HG02884 (cell line): ENCODE data around the gene ICAM2.
"Not testable (repeated sequence)": the region's sequence is repeated elsewhere in the genome, so short reads cannot be mapped to it uniquely, and the experiment has no call there.

Experiments used
- ATAC-seq: cut with Tn5 transposase; IDR thresholded peaks from one replicate; pipeline ENCODE4 v1.9.1; 2021; ENCODE audit warnings: mild to moderate bottlenecking, moderate library complexity; ENCODE audit not compliant: unreplicated experiment

The ICAM2 gene

DNA sequence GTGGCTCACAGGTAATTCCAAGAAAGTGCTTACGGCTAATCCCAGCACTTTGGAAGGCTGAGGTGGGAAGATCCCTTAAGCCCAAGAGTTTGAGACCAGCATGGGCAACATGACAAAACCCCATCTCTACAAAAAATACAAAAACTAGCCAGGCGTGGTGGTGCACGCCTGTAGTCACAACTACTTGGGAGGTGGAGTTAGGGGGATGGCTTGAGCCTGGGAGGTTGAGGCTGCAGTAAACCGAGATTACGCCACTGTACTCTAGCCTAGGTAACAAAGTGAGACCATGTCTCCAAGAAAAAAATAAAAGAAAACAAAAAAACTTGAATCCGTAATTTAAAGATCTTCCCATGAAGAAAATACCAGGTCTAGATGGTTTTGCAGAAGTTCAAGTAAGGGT, 5.0 kb downstream of the ICAM2 start:
- ATAC-seq: no peak

DNA sequence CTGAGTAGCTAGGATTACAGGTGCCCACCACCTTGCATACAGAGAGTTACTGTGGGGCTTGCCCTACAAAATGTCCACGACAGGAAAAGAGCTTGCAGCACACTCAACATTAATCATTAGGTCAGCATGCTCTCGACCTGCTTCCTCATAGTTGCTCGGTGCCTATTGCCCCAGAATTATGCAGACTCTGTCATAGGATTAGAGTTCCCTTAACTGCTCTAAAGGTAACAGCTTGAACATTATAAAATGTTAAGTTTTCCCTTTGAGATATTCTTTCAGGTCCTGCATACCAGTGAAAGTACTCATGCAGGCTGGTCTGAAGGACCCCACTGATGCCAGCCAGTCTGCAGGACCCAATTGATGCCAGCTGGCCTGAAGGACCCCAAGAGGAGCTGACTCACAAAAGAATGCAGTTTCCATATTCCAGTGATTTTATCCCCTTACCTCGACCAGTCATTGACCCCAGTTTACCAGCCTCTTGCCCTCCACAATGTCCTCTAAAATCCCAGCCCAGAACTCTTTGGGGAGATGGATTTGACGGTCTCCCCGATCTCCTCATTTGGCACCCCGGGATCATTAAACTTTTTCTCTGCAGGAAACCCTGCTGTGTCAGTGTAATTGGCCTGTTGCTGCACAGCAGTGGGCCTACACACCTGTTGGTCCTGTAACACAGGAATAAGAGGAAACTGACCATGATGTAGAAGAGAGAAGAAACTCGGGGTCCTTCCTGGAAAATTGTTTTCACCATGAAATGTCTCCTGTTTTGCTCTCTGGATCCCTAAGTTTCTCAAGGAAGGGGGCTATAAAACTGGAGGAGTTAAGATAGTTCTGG, 10.6 kb downstream of the ICAM2 start:
- ATAC-seq: no peak

DNA sequence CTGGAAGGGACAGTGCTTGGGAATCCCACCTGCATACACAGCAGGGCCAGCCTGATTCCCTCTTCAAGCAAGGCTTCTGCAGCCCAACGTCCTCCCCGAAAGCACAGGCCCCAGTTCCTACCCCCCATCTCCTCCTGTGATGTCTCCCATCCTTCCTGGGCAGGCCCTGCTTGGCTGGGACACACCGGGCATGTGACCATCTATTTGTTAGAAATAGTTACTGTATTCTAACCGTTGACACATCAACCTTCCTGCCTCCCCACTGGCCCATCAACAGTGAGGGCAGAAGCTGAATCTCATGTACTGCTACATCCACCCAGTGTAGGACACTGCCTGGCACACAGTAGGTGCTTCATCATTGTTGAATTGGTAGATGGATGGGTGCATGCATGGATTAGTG, 11.6 kb downstream of the ICAM2 start:
- ATAC-seq: no peak

DNA sequence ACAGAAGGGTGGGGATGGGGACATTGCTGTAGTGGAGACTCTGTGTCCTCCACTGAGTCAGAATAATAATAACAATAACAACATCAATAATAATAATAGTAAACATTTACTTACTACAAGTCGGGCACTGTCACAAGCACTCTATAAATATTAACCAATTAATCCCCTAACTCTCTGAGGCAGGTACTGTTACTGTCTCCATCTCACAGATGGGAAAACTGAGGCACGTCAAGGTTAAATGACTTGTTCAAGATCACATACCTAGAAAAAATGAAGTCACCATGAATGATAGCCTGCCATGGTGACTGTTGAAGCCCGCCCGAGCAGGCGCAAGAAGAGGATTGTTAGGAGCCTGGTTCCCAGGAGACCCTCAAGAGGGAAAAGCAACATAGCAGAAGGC, 12.1 kb downstream of the ICAM2 start:
- no peak for ATAC-seq

- ATAC-seq: no peak
These were observed 12.6 kb downstream of the ICAM2 start for GRCh38 chr17:64007838-64008282.

GRCh38 chr17:64007089-64007837, 13.2 kb downstream of the ICAM2 start:
- ATAC-seq: not testable (repeated sequence)

DNA sequence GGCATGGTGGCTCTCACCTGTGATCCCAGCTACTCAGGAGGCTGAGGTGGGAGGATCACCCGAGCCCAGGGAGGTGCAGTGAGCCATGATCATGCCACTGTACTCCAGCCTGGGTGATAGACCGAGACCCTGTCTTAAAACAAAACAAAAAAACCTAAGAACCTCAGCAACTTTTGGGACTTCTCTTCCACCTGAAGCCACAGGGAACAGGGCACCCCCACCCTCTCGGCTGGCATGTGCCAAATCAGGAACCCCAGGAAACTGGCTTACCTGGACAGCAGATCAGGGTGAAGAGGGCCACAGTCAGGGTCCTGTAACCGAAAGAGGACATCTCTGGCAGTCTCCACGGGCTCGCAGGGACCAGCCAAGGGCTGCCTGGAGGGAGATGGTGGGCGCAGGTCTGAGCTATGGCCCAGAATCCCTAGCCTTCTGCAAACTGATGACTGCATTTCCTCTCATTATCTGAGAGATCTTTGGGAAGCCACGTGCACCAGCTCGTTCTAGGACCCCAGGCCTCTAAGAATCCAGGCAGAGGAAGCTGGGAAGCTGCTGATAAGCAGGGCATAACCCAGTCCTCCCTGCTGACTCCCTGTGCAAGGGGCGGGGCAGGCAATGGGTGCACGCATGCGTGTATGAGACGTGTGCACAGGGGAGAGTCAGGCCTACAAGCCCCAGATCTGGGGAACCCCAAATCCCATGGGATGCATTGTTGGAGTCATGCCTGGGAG, 13.9 kb downstream of the ICAM2 start:
- ATAC-seq: no peak

- ATAC-seq: no peak
These were observed 14.7 kb downstream of the ICAM2 start for GRCh38 chr17:64005734-64006167.

DNA sequence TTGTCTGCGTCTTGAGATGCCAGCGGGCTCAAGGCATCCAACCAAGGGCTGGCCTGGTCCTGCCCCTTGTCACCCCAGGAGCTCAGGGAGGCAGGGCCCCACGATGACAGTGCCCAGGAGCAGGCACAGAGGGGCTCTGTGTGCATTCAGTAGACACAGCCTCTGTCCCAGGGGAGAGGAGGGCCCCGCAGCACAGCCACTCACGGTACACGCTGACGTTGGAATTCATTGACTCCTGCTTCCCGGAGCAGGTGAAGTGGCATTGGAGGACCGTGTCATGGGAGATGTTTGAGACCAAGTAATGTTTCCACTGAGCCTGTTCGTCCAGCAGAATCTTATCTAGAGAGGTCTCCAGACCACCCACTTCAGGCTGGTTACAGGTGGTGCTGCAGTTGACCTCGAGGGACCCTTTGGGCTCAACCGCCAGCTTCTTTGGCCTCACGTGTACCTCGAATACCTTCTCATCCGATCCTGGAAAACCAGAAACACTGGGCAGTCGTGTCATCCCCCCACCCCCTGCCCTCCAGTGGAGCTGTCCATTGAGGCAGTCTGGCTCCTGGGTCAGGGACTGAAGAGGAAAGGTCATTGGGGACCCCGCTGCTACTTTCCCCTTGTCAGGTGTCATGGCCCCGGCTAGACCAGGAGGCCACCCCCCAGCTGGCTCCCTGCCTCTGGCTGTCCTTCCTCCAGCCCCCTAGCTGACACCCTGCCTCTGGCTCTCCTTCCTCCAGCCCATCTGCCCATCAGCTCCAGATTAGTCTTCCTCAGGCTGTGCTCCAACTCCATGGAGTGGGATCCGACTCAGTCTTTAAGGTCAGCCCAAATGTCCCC, 15.3 kb downstream of the ICAM2 start:
- no peak for ATAC-seq

- ATAC-seq: no peak
These were observed 16.1 kb downstream of the ICAM2 start for GRCh38 chr17:64004218-64004770.

DNA sequence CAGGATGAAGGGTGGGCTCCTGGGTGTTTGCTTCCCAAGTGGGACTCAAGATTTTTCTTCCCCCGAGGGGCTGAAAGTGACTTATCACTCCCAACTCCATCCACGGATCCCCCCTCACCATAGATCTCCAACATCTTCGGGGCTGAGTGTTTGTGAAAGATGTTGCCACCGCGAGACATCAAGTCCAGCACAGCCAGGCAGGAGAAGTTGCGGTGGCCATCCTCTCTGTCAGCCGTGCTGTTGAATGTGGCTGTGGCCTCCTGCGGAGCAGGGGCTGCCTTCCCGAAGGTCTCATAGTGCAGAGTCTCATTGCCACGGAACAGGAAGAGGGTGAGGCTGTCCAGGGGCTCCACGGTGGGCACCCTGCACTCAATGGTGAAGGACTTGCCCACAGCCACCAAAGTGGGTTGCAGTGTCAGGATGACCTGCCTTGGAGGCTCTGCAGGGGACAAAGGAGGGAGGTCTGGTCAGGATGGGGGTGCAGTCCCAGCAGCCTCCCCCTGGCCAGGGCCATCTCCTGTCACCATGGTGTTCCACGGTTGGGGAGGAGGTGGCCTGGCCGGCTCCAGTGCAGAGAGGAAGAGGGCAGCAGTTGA, 16.8 kb downstream of the ICAM2 start:
- no peak for ATAC-seq

DNA sequence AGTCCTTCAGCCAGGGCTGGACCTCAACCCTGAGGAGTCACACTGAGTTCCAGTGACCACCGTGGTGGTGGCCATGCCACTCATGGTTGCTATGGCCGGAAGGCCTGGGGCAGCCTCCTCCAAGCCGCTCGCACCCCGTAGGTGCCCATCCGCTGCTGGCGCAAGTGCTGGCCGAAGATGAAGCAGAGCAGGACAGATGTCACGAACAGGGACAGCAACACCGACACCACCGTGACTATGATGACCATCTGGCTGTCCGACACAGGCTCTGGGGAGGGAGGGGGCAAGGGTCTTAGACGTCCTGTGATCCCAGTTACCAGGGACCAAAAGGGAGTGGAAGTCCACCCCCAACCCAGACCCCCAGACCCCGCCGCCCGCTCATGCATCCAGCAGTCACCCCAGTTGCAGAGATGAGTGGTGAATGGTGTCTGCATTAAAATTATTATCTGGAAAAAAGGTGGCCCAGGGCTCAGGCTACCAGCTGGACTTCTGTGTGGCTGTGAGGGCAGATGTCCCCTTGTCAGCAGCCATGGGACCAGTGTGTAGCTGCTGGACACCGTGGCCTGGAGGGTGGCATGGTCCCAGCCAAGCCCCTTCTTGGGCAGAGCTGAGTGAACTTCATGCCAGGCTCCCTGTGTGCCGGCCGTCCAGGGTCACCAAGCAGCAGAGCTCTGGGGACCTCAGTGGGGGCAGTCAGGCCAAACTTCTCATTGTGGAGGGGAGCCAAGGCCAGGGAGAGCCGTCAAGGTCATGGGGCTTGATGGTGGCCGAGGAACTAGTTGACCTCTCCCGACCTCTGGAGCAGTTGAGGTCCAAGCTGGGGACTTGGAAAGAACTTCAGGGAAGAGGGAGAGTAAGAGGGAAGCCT, 17.5 kb downstream of the ICAM2 start:
- ATAC-seq: no peak

DNA sequence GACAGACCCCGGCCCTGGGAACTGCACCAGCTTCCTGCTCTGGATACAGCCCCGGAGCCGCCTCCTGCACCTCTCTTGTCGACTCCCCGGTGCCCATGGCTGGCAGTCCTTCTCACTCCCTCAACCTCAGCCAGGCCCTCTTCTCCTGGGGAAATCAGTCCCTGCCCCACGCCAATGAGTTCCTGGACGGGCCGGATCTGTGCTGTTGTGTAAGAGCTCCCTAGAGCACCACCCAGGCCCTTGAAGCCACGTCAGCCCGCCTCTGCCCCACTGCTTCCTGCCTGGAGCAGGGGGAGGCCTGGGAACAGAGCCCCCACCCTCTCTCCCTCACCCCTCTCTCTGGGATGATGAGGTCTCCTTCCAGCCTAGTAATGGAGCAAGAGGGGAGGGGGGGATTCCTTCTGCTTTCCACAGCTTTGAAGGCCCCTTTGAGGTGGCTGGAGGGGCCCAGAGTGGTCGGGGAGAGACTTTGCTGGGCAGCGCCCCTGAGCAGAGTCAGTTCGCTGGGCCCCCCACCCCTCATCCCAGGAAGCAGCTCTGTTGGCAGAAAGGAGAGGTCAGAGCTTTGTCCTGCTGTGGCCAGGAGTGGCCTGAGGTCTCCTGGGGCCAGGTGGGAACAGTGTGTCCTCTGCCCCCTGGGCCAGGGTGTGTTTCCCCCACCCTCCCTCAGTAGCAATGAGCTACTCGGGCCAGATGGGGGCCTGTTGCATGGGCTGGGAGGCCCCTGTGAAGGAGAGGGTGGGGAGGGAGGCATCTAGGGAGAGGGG, 18.5 kb downstream of the ICAM2 start:
- no peak for ATAC-seq

GRCh38 chr17:64001091-64001579, 19.3 kb downstream of the ICAM2 start:
- ATAC-seq: no peak

DNA sequence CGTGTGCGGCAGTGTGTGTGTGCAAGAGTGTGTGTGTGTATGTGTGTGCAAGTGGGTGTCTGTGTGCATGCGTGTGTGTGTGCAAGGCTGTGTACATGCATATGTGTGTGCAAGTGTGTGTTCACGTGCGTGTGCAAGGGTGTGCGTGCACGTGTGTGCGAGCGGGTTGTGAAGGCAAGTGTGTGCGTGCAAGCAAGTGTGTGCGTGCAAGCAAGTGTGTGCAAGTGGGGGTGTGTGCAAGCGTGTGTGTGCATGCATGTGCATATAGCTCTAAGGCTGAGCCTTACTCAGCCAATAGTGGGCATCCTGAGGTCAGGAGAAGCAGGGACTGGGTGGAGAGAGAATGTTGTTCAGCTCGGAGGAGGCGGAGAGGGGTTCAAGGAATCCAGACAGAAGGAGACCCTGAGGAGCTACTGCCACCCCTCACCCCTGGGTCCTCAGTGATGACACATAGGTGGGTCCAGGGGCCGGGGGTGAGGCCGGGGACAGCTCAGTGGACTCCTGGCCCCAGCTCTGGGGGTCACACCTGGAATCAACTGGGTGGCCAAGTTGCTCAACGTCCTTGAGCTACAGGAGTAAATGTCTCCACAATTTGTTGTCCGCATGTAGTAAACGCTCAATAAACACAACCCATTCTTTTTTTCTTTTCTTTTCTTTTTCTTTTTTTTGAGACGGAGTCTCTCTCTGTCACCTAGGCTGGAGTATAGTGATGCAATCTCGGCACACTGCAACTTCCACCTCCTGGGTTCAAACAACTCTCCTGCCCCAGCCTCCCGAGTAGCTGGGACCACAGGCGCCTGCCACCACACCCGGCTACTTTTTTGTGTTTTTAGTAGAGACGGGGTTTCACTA, 20.5 kb downstream of the ICAM2 start:
- ATAC-seq: no peak

DNA sequence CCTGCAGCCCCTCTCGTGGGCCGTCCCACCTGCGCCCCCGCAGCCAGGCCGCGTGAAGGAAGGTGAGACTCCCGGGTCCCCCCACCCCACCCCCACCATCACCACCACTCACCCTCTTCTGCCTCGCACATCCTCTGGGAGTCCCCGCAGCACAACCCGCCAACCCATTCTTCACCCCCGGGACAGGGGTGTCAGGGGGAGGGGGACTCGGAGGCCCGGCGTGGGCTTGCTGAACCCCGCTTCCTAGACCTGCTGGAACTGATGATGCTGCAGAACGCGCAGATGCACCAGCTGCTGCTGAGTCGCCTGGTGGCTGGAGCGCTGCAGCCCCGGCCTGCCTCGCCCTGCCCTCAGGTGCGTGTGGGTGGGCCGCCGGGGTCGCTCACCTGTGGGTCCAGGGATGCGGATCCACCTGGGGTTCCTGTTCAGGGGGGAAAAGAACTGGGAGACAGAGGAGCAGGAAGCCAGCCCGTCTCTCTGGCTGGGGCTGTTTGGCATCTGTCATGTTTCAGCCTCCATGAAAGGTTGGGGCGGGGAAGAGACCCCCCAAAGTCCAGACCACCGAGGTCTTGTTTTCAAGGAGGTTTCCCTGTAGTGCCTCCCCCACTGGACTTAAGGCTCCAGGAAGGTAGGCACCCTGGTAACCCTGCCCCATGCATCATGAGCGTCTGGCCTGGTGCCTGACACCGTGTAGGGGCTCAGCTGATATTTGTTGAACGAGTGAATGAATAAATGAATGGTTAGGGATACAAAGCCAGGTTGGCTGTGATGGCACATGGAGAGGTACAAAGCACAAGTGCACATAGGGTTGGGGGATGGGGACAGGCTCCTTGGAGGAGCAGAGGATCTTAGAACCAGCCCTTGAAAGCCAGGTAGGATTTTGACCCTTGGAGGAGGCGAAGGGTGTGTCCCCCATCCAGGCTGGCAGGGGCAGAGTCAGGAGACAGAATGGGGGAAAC, 21.4 kb downstream of the ICAM2 start:
- ATAC-seq: no peak
